Transverse colon (tissue), 4 donors: Measurements from ENCODE around the gene PDXK. TPM values are rescaled to one million over a fixed set of nuclear protein-coding genes. Genes with fewer than 3 reads are reported as not detected.

Source experiments
- DNase-seq: peaks from one replicate; pipeline ENCODE4 v3.0.0-alpha.2; 2019
- H3K27ac ChIP-seq, 4 donors: fragments of 200-600 bp; sonication (generic); 2 replicates each; pipeline ENCODE4 v1.5.1; 2016 to 2018; ENCODE audit warnings: inconsistent platforms in 4 of 4
- H3K27me3 ChIP-seq: fragments of 200-600 bp; sonication (generic); 2 replicates; pipeline ENCODE4 v1.5.1; 2017; ENCODE audit warnings: inconsistent platforms
- H3K36me3 ChIP-seq, 4 donors: fragments of 200-600 bp; sonication (generic); 2 replicates each; pipeline ENCODE4 v1.5.1; 2017 to 2019; ENCODE audit warnings: inconsistent platforms in 4 of 4
- H3K4me1 ChIP-seq, 4 donors: fragments of 200-600 bp; sonication (generic); 2 replicates each; pipeline ENCODE4 v1.5.1; 2017 to 2020; ENCODE audit warnings: inconsistent platforms in 4 of 4
- H3K4me3 ChIP-seq, 4 donors: fragments of 200-600 bp; sonication (generic); 1 replicate in 1 of 4; 2 replicates in 3 of 4; pipeline versions ENCODE4 v1.5.1 to v1.6.1; 2017 to 2019; ENCODE audit warnings: inconsistent platforms in 4 of 4
- H3K9me3 ChIP-seq, 2 donors: fragments of 200-600 bp; sonication (generic); 2 replicates each; pipeline ENCODE4 v1.5.1; 2017 to 2019; ENCODE audit warnings: inconsistent platforms in 2 of 2
- CTCF ChIP-seq, 5 experiments: fragments of 200-600 bp in 3 of 5; fragments of 450-650 bp in 2 of 5; sonication (generic) in 3 of 5; IDR thresholded peaks; 1 replicate in 2 of 5; 2 replicates in 3 of 5; pipeline ENCODE4 v1.5.1; 2016 to 2017; ENCODE audit warnings: antibody characterized with exemption in 5 of 5, inconsistent platforms in 3 of 5, mild to moderate bottlenecking in 2 of 5, moderate library complexity in 1 of 5
- EP300 ChIP-seq: sonication (generic); formaldehyde crosslinking; IDR thresholded peaks from one replicate; pipeline ENCODE4 v1.6.1; 2017; ENCODE audit warnings: antibody characterized with exemption, low read depth
- POLR2A ChIP-seq: fragments of 450-650 bp; IDR thresholded peaks from one replicate; pipeline ENCODE4 v1.6.1; 2016; ENCODE audit warnings: antibody characterized with exemption, mild to moderate bottlenecking, moderate library complexity
- POLR2AphosphoS5 ChIP-seq, 3 donors: sonication (generic); formaldehyde crosslinking; IDR thresholded peaks; one replicate each; pipeline ENCODE4 v1.6.1; 2016; ENCODE audit warnings: antibody characterized with exemption in 3 of 3
- WGBS, 2 donors: methylation state at CpG; one replicate each; pipeline ENCODE4 v1.1.5; 2018; ENCODE audit warnings: low coverage in 1 of 2; 5-methylcytosine and 5-hydroxymethylcytosine counted together
- in situ Hi-C, 4 donors: fragments of 200-750 bp; cut with MboI; loops; one replicate each; pipeline versions ENCODE4 v1.15.0 to v1.15.1; 2017; ENCODE audit warnings: low sequenced_read_pairs in 3 of 4, low pct_ligation_motif_present in 1 of 4, low pct_unique_long_range_greater_than_20kb in 1 of 4
- intact Hi-C: fragments of 100-400 bp; cut with DNase I; formaldehyde crosslinking; loops from one replicate; pipeline ENCODE4 v1.15.1; 2023; ENCODE audit warnings: low total_unique reads
- total RNA-seq, 4 donors: library from RNA; depleted of rRNA; stranded (reverse); fragments of >200 nt; gene quantifications; one replicate each; pipeline ENCODE4 v1.1.0, GENCODE V29; 2016

PDXK gene
- total RNA-seq, 4 donors from 2014 or later = 85.8 to 117 (median 103) TPM

- Histone ChIP-seq H3K36me3 (no peaks in the 10 kb centered on the region), H3K4me3 (no peak overlapping the region), H3K27me3 (no peaks in the 10 kb centered on the region), H3K27ac (no peak overlapping the region), H3K9me3 (no peaks in the 10 kb centered on the region), H3K4me1 (peaks cover 2 to 17% (median 8%) of the 10 kb centered on the region in 4 donors)
- 60 to 69% methylated on average over 3 of the region's 3 CpGs for WGBS, 2 donors
- in situ Hi-C loops (no loop called here), intact Hi-C loops (no loop called here)
- no peak for DNase-seq
- TF ChIP-seq POLR2AphosphoS5 (IDR thresholded peaks at IDR 0.05) = no peak
- no peak for TF ChIP-seq CTCF (IDR thresholded peaks at IDR 0.05)
- TF ChIP-seq EP300 = no peak
- TF ChIP-seq POLR2A = no peak
Observed at GRCh38 chr21:43785134-43785533, 66.2 kb downstream of the PDXK start.

- TF ChIP-seq POLR2A = no peak
- TF ChIP-seq CTCF (IDR thresholded peaks at IDR 0.05) = no peak
- TF ChIP-seq POLR2AphosphoS5 (IDR thresholded peaks at IDR 0.05) = no peak
- no peak for TF ChIP-seq EP300
- Histone ChIP-seq H3K36me3 (no peaks in the 10 kb centered on the region), H3K27me3 (no peaks in the 10 kb centered on the region), H3K27ac (no peak overlapping the region), H3K4me3 (no peak overlapping the region), H3K4me1 (peaks cover 10 to 24% (median 14%) of the 10 kb centered on the region in 4 donors), H3K9me3 (no peaks in the 10 kb centered on the region)
- WGBS, 2 donors = 81 to 84% methylated on average over 12 to 18 of the region's 18 CpGs
- in situ Hi-C loops = no loop called here
- intact Hi-C loops = no loop called here
- DNase-seq = no peak
Observed at GRCh38 chr21:43786300-43786806, 67.4 kb downstream of the PDXK start.

GRCh38 chr21:43786807-43787440 lies 68.0 kb downstream of the PDXK start:
- intact Hi-C loops (no loop called here), in situ Hi-C loops (no loop called here)
- DNase-seq = no peak
- no peak for TF ChIP-seq POLR2A
- TF ChIP-seq POLR2AphosphoS5 (IDR thresholded peaks at IDR 0.05) = no peak
- no peak for TF ChIP-seq EP300
- TF ChIP-seq CTCF (IDR thresholded peaks at IDR 0.05) = no peak
- no peaks in the 10 kb centered on the region for H3K36me3 ChIP-seq
- H3K27me3 ChIP-seq = no peaks in the 10 kb centered on the region
- H3K27ac ChIP-seq = no peak overlapping the region
- peaks cover 10 to 22% (median 15%) of the 10 kb centered on the region in 4 donors for H3K4me1 ChIP-seq
- H3K4me3 ChIP-seq = no peak overlapping the region
- 90 to 100% methylated on average over 3 to 31 of the region's 38 CpGs for WGBS, 2 donors
- no peaks in the 10 kb centered on the region for H3K9me3 ChIP-seq

- peak; percentile 61 to 100 (median 100) for TF ChIP-seq CTCF (IDR thresholded peaks at IDR 0.05)
- peak; percentile 75 to 85 (median 84) for TF ChIP-seq POLR2AphosphoS5 (IDR thresholded peaks at IDR 0.05)
- peak; percentile 78 for TF ChIP-seq POLR2A
- no peak for TF ChIP-seq EP300
- no peaks in the 10 kb centered on the region for H3K27me3 ChIP-seq
- 1% methylated on average over 72 of the region's 83 CpGs; no CpG with 5 or more reads in 1 of the 2 donors for WGBS, 2 donors
- peak within 1 kb of the TSS; percentile 70 to 97 (median 80) for H3K4me3 ChIP-seq
- in situ Hi-C loops (no loop called here), intact Hi-C loops (no loop called here)
- no peaks in the 10 kb centered on the region for H3K9me3 ChIP-seq
- peaks cover 0 to 5% (median 3%) of the 10 kb centered on the region in 4 donors for H3K36me3 ChIP-seq
- DNase-seq = peak; percentile 93
- H3K27ac ChIP-seq = peak within 1 kb of the TSS; percentile 90 to 97 (median 94)
- peaks cover 10 to 22% (median 15%) of the 10 kb centered on the region in 4 donors for H3K4me1 ChIP-seq
Observed at GRCh38 chr21:43789276-43790009, 70.5 kb downstream of the PDXK start, which contains the start of gene RRP1. TSS of gene RRP1 (plus strand) at chr21:43789577. CDS start at chr21:43789630, 53 bp downstream.
